HEK293 (cell line): Measurements from ENCODE around the gene SH2B2.

Experiments
- CTCF ChIA-PET: fragments of 350-600 bp; formaldehyde crosslinking; extraction: SDS; loops from one replicate; lab custom pipeline; 2021; ENCODE audit warnings: antibody characterized with exemption; lab: Yijun Ruan, JAX
- POLR2A ChIA-PET: fragments of 300-600 bp; formaldehyde crosslinking; extraction: SDS; loops from one replicate; lab custom pipeline; 2020; ENCODE audit warnings: antibody characterized with exemption, inconsistent platforms; lab: Yijun Ruan, JAX
- H3K27ac ChIP-seq: fragments of 200-500 bp; sonication (Bioruptor generic); 2 replicates; pipeline ENCODE4 v1.5.1; 2014; ENCODE audit warnings: low read depth, low read length, control low read depth, inconsistent platforms; ENCODE audit errors: extremely low read depth
- H3K36me3 ChIP-seq, 2 experiments: fragments of 200-500 bp in 1 of 2; sonication (Bioruptor generic) in 1 of 2; 1 replicate in 1 of 2; 2 replicates in 1 of 2; pipeline ENCODE4 v1.5.1; 2014 to 2017; ENCODE audit warnings: inconsistent platforms in 2 of 2, low read length in 2 of 2; ENCODE audit not compliant: control insufficient read depth in 2 of 2, insufficient read depth in 1 of 2
- H3K4me1 ChIP-seq: fragments of 200-500 bp; sonication (Bioruptor generic); 2 replicates; pipeline ENCODE4 v1.5.1; 2014; ENCODE audit warnings: mild to moderate bottlenecking, low read length, inconsistent platforms; ENCODE audit not compliant: control insufficient read depth, insufficient read depth
- H3K4me3 ChIP-seq: 2 replicates; pipeline ENCODE4 v1.5.1; 2011; ENCODE audit warnings: low read depth, mild to moderate bottlenecking, control low read depth, low read length, moderate library complexity
- H3K9me3 ChIP-seq: fragments of 200-500 bp; sonication (Bioruptor generic); 2 replicates; pipeline ENCODE4 v1.5.1; 2014; ENCODE audit warnings: low read depth, low read length, inconsistent platforms; ENCODE audit not compliant: control insufficient read depth, insufficient read depth
- GLIS1 ChIP-seq: fragments of 450-650 bp; formaldehyde crosslinking; IDR thresholded peaks from 2 replicates; pipeline ENCODE4 v1.5.1; 2016; ENCODE audit warnings: missing biosample characterization, missing genetic modification characterization
- KLF17 ChIP-seq: fragments of 450-650 bp; formaldehyde crosslinking; IDR thresholded peaks from 2 replicates; pipeline ENCODE4 v1.5.1; 2016; ENCODE audit warnings: missing biosample characterization, missing genetic modification characterization
- OVOL3 ChIP-seq: fragments of 450-650 bp; formaldehyde crosslinking; IDR thresholded peaks from 2 replicates; pipeline ENCODE4 v1.5.1; 2016; ENCODE audit warnings: missing biosample characterization, missing genetic modification characterization
- SP3 ChIP-seq: fragments of 450-650 bp; formaldehyde crosslinking; IDR thresholded peaks from 2 replicates; pipeline ENCODE4 v1.5.1; 2016; ENCODE audit warnings: missing biosample characterization, missing genetic modification characterization
- ZBTB10 ChIP-seq: fragments of 450-650 bp; formaldehyde crosslinking; IDR thresholded peaks from 2 replicates; pipeline ENCODE4 v1.5.1; 2016; ENCODE audit warnings: missing biosample characterization, missing genetic modification characterization
- ZFP69B ChIP-seq: fragments of 450-650 bp; formaldehyde crosslinking; IDR thresholded peaks from 2 replicates; pipeline ENCODE4 v1.5.1; 2016; ENCODE audit warnings: missing biosample characterization, missing genetic modification characterization
- ZNF335 ChIP-seq: fragments of 450-650 bp; formaldehyde crosslinking; conservative IDR thresholded peaks from 2 replicates; pipeline ENCODE4 v1.5.1; 2016; ENCODE audit warnings: missing biosample characterization, missing genetic modification characterization
- ZNF501 ChIP-seq: fragments of 450-650 bp; formaldehyde crosslinking; IDR thresholded peaks from 2 replicates; pipeline ENCODE4 v1.5.1; 2016; ENCODE audit warnings: missing biosample characterization, missing genetic modification characterization
- ZNF518A ChIP-seq: fragments of 450-650 bp; formaldehyde crosslinking; conservative IDR thresholded peaks from 2 replicates; pipeline ENCODE4 v1.5.1; 2016; ENCODE audit warnings: low read depth, missing biosample characterization, missing genetic modification characterization
- ZNF529 ChIP-seq: fragments of 450-650 bp; formaldehyde crosslinking; IDR thresholded peaks from 2 replicates; pipeline ENCODE4 v1.5.1; 2017; ENCODE audit warnings: missing genetic modification characterization, missing biosample characterization; ENCODE audit not compliant: insufficient replicate concordance
- ZNF600 ChIP-seq: fragments of 450-650 bp; formaldehyde crosslinking; IDR thresholded peaks from 2 replicates; pipeline ENCODE4 v1.5.1; 2016; ENCODE audit warnings: missing biosample characterization, missing genetic modification characterization
- ZNF629 ChIP-seq: fragments of 450-650 bp; formaldehyde crosslinking; IDR thresholded peaks from 2 replicates; pipeline ENCODE4 v1.5.1; 2017; ENCODE audit warnings: missing biosample characterization, missing genetic modification characterization
- ZNF654 ChIP-seq: fragments of 450-650 bp; formaldehyde crosslinking; IDR thresholded peaks from 2 replicates; pipeline ENCODE4 v1.5.1; 2016; ENCODE audit warnings: low read depth, missing biosample characterization, missing genetic modification characterization
- ZNF76 ChIP-seq: fragments of 450-650 bp; formaldehyde crosslinking; IDR thresholded peaks from 2 replicates; pipeline ENCODE4; 2016; ENCODE audit warnings: low read depth, missing biosample characterization, missing genetic modification characterization, borderline replicate concordance
- ZSCAN4 ChIP-seq: fragments of 450-650 bp; formaldehyde crosslinking; IDR thresholded peaks from 2 replicates; pipeline ENCODE4 v1.5.1; 2017; ENCODE audit warnings: missing biosample characterization, missing genetic modification characterization
- TF ChIP-seq, protein P1 (sequence below): fragments of 450-650 bp; formaldehyde crosslinking; IDR thresholded peaks from 2 replicates; pipeline ENCODE4 v1.5.1; 2017; ENCODE audit warnings: missing biosample characterization, missing genetic modification characterization
- TF ChIP-seq, protein P2 (sequence below): fragments of 450-650 bp; formaldehyde crosslinking; IDR thresholded peaks from 2 replicates; pipeline ENCODE4 v1.5.1; 2016; ENCODE audit warnings: missing biosample characterization, missing genetic modification characterization
- TF ChIP-seq, protein P3 (sequence below): fragments of 450-650 bp; formaldehyde crosslinking; IDR thresholded peaks from 2 replicates; pipeline ENCODE4 v1.5.1; 2016; ENCODE audit warnings: missing biosample characterization, missing genetic modification characterization

Gene SH2B2

GRCh38 chr7:102279537-102280400 lies 6.9 kb upstream of the SH2B2 start (continued):
- TF ChIP-seq, protein P1, sequence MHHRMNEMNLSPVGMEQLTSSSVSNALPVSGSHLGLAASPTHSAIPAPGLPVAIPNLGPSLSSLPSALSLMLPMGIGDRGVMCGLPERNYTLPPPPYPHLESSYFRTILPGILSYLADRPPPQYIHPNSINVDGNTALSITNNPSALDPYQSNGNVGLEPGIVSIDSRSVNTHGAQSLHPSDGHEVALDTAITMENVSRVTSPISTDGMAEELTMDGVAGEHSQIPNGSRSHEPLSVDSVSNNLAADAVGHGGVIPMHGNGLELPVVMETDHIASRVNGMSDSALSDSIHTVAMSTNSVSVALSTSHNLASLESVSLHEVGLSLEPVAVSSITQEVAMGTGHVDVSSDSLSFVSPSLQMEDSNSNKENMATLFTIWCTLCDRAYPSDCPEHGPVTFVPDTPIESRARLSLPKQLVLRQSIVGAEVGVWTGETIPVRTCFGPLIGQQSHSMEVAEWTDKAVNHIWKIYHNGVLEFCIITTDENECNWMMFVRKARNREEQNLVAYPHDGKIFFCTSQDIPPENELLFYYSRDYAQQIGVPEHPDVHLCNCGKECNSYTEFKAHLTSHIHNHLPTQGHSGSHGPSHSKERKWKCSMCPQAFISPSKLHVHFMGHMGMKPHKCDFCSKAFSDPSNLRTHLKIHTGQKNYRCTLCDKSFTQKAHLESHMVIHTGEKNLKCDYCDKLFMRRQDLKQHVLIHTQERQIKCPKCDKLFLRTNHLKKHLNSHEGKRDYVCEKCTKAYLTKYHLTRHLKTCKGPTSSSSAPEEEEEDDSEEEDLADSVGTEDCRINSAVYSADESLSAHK (tag by site-specific recombination): no peak
- TF ChIP-seq ZNF654 (tag by site-specific recombination) (peak; percentile 96), ZFP69B (peak; percentile 61; the same call in 1 of the 2 replicates), ZBTB10 (tag by site-specific recombination) (peak; percentile 59), ZNF501 (tag by site-specific recombination) (0 out of 2 replicates have a peak, but pooled peaks have one; percentile 24), GLIS1 (tag by site-specific recombination) (peak; percentile 80), KLF17 (tag by site-specific recombination) (peak; percentile 42; the same call in 1 of the 2 replicates), OVOL3 (no peak), ZNF76 (tag by site-specific recombination) (peak; percentile 58; the same call in 1 of the 2 replicates), ZNF600 (0 out of 2 replicates have a peak, but pooled peaks have one; percentile 9), ZNF335 (tag by site-specific recombination) (no peak)
- TF ChIP-seq, protein P2, sequence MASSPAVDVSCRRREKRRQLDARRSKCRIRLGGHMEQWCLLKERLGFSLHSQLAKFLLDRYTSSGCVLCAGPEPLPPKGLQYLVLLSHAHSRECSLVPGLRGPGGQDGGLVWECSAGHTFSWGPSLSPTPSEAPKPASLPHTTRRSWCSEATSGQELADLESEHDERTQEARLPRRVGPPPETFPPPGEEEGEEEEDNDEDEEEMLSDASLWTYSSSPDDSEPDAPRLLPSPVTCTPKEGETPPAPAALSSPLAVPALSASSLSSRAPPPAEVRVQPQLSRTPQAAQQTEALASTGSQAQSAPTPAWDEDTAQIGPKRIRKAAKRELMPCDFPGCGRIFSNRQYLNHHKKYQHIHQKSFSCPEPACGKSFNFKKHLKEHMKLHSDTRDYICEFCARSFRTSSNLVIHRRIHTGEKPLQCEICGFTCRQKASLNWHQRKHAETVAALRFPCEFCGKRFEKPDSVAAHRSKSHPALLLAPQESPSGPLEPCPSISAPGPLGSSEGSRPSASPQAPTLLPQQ: peak; percentile 66
- TF ChIP-seq, protein P3, sequence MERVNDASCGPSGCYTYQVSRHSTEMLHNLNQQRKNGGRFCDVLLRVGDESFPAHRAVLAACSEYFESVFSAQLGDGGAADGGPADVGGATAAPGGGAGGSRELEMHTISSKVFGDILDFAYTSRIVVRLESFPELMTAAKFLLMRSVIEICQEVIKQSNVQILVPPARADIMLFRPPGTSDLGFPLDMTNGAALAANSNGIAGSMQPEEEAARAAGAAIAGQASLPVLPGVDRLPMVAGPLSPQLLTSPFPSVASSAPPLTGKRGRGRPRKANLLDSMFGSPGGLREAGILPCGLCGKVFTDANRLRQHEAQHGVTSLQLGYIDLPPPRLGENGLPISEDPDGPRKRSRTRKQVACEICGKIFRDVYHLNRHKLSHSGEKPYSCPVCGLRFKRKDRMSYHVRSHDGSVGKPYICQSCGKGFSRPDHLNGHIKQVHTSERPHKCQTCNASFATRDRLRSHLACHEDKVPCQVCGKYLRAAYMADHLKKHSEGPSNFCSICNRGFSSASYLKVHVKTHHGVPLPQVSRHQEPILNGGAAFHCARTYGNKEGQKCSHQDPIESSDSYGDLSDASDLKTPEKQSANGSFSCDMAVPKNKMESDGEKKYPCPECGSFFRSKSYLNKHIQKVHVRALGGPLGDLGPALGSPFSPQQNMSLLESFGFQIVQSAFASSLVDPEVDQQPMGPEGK (tag by site-specific recombination): peak; percentile 97

DNA sequence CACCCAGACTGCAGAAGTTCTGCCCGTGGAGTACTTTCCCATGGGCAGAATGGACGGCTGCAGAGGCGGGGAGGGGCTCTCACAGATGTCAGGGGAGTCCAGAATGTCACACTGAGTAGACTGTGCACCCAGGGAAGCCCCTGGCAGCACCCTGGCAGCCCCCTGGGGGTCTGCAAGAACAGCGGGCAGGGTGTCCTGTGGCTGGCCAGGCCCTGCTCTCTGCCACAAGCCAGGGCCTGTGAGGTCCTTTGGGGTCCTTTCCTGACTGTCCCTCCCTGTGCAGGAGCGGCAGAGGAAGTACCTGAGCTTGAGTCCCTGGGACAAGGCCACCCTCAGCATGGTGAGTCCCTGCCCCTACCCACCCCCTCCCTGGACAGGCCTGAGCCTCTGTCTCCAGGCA lies 6.1 kb upstream of the SH2B2 start:
- H3K27ac ChIP-seq: no peak overlapping the region
- POLR2A ChIA-PET: interaction anchor here (1.1 kb wide), 1 partner anchor 116 kb away, joined by 4 read pairs; the partner anchor contains the start of gene PRKRIP1
- TF ChIP-seq ZNF629: no peak
- TF ChIP-seq SP3: no peak
- TF ChIP-seq ZNF518A (tag by site-specific recombination): no peak
- TF ChIP-seq ZSCAN4 (tag by site-specific recombination): no peak
- no peak for TF ChIP-seq ZNF529

More for the DNA sequence above, 6.1 kb upstream of the SH2B2 start:
- no peaks in the 10 kb centered on the region for H3K36me3 ChIP-seq
- H3K9me3 ChIP-seq: no peaks in the 10 kb centered on the region
- H3K4me3 ChIP-seq: no peak overlapping the region
- no peaks in the 10 kb centered on the region for H3K4me1 ChIP-seq
- CTCF ChIA-PET: interaction anchor here (0.7 to 5.4 kb wide), 6 partner anchors 7 to 1035 kb away, joined by 3 to 89 read pairs (median 6); partner anchors contain the start of gene PRKRIP1
